Endodermal cell (in vitro differentiated cells): ENCODE results near the gene RCSD1. TPM values are rescaled to one million over a fixed set of nuclear protein-coding genes. Genes with fewer than 3 reads are reported as not detected.

Source experiments
- DNase-seq: peaks from one replicate; pipeline ENCODE4 v3.0.0-alpha.2; 2017
- H3K27ac ChIP-seq: 2 replicates; pipeline ENCODE4 v1.5.1; 2013; ENCODE audit warnings: mild to moderate bottlenecking, low read depth, low read length, moderate library complexity
- H3K27me3 ChIP-seq: 2 replicates; pipeline ENCODE4 v1.6.1; 2013; ENCODE audit warnings: mild to moderate bottlenecking, low read length, moderate library complexity; ENCODE audit not compliant: insufficient read depth, control insufficient read depth, poor library complexity, severe bottlenecking
- H3K36me3 ChIP-seq: 2 replicates; pipeline ENCODE4 v1.7.0; 2013; ENCODE audit warnings: mild to moderate bottlenecking, low read length, moderate library complexity; ENCODE audit not compliant: control insufficient read depth, insufficient read depth
- H3K4me1 ChIP-seq: one replicate; pipeline ENCODE4 v1.7.0; 2013; ENCODE audit warnings: low read length; ENCODE audit not compliant: control insufficient read depth, insufficient read depth
- H3K4me3 ChIP-seq: 2 replicates; pipeline ENCODE4 v1.5.1; 2013; ENCODE audit warnings: mild to moderate bottlenecking, low read length, moderate library complexity
- H3K9ac ChIP-seq: 2 replicates; pipeline ENCODE4 v1.6.1; 2013; ENCODE audit warnings: mild to moderate bottlenecking, low read length, moderate library complexity; ENCODE audit not compliant: poor library complexity, severe bottlenecking; ENCODE audit errors: extremely low read depth
- H3K9me3 ChIP-seq: 2 replicates; pipeline ENCODE4 v1.6.1; 2013; ENCODE audit warnings: mild to moderate bottlenecking, low read length, moderate library complexity; ENCODE audit not compliant: control insufficient read depth
- H3K27ac Mint-ChIP-seq: 2 replicates; pipeline ENCODE4 v1.8.0; 2020; ENCODE audit warnings: mixed read lengths
- H3K27me3 Mint-ChIP-seq: 2 replicates; pipeline ENCODE4 v1.8.0; 2021; ENCODE audit warnings: mild to moderate bottlenecking, mixed read lengths; ENCODE audit not compliant: insufficient read depth
- H3K36me3 Mint-ChIP-seq: 2 replicates; pipeline ENCODE4 v1.8.0; 2020; ENCODE audit warnings: low read depth, mixed read lengths
- H3K4me1 Mint-ChIP-seq: 2 replicates; pipeline ENCODE4 v1.8.0; 2020; ENCODE audit warnings: mixed read lengths
- H3K4me3 Mint-ChIP-seq: 2 replicates; pipeline ENCODE4 v1.8.0; 2020; ENCODE audit warnings: mild to moderate bottlenecking, moderate library complexity, mixed read lengths
- H3K9me3 Mint-ChIP-seq: 2 replicates; pipeline ENCODE4 v1.8.0; 2020; ENCODE audit warnings: mild to moderate bottlenecking, mixed read lengths
- CTCF ChIP-seq: fragments of 200-600 bp; sonication (generic); conservative IDR thresholded peaks from 2 replicates; pipeline ENCODE4 v1.5.0; 2021; ENCODE audit warnings: antibody characterized with exemption, mild to moderate bottlenecking
- WGBS, 2 experiments: methylation state at CpG; one replicate each; pipeline versions ENCODE4 v1.1.5 to v1.1.7; 2013; ENCODE audit warnings: missing lambda C conversion rate in 2 of 2, mixed read lengths in 1 of 2; ENCODE audit not compliant: insufficient coverage in 1 of 2, insufficient read length in 1 of 2; 5-methylcytosine and 5-hydroxymethylcytosine counted together
- total RNA-seq, 2 donors: library from RNA; stranded (reverse); fragmentation: NEBNext Ultra II Directional in 1 of 2; extraction: Animal tissue kit (Norgen Biotek cat#: 25700) in 1 of 2; gene quantifications; 2 replicates in 1 of 2; 3 replicates in 1 of 2; pipeline ENCODE4 v1.2.1, GENCODE V29; 2021

The RCSD1 gene
- total RNA-seq, 2 donors from 2014 or later = 0.11 to 0.29 TPM

- Histone ChIP-seq H3K36me3 (no peaks in the 10 kb centered on the region), H3K9ac (no peak overlapping the region), H3K4me1 (no peaks in the 10 kb centered on the region), H3K27me3 (no peaks in the 10 kb centered on the region), H3K9me3 (no peaks in the 10 kb centered on the region), H3K27ac (no peak overlapping the region), H3K4me3 (no peak overlapping the region)
- Mint-ChIP-seq H3K27me3 (no peaks in the 10 kb centered on the region), H3K4me3 (no peak overlapping the region), H3K27ac (no peak overlapping the region), H3K36me3 (no peaks in the 10 kb centered on the region), H3K9me3 (no peaks in the 10 kb centered on the region), H3K4me1 (peaks cover 33% of the 10 kb centered on the region)
- no peak for DNase-seq
- 95 to 100% methylated on average over 1 to 2 of the region's 2 CpGs for WGBS, 2 experiments
- no peak for TF ChIP-seq CTCF
Observed at GRCh38 chr1:167750641-167751040, 120.6 kb downstream of the RCSD1 start.

GRCh38 chr1:167751676-167752075 lies 121.6 kb downstream of the RCSD1 start:
- H3K4me1 ChIP-seq = no peaks in the 10 kb centered on the region
- H3K27ac ChIP-seq = no peak overlapping the region
- no peaks in the 10 kb centered on the region for H3K9me3 ChIP-seq
- H3K4me3 ChIP-seq = no peak overlapping the region
- H3K27me3 Mint-ChIP-seq = no peaks in the 10 kb centered on the region
- peaks cover 33% of the 10 kb centered on the region for H3K4me1 Mint-ChIP-seq
- no peak overlapping the region for H3K4me3 Mint-ChIP-seq
- DNase-seq = no peak
- WGBS, 2 experiments = 92 to 96% methylated on average over 1 of the region's 1 CpG
- no peaks in the 10 kb centered on the region for H3K9me3 Mint-ChIP-seq
- no peak for TF ChIP-seq CTCF
- H3K27me3 ChIP-seq = no peaks in the 10 kb centered on the region
- H3K9ac ChIP-seq = no peak overlapping the region
- no peak overlapping the region for H3K27ac Mint-ChIP-seq
- H3K36me3 ChIP-seq = no peaks in the 10 kb centered on the region
- H3K36me3 Mint-ChIP-seq = no peaks in the 10 kb centered on the region

DNA sequence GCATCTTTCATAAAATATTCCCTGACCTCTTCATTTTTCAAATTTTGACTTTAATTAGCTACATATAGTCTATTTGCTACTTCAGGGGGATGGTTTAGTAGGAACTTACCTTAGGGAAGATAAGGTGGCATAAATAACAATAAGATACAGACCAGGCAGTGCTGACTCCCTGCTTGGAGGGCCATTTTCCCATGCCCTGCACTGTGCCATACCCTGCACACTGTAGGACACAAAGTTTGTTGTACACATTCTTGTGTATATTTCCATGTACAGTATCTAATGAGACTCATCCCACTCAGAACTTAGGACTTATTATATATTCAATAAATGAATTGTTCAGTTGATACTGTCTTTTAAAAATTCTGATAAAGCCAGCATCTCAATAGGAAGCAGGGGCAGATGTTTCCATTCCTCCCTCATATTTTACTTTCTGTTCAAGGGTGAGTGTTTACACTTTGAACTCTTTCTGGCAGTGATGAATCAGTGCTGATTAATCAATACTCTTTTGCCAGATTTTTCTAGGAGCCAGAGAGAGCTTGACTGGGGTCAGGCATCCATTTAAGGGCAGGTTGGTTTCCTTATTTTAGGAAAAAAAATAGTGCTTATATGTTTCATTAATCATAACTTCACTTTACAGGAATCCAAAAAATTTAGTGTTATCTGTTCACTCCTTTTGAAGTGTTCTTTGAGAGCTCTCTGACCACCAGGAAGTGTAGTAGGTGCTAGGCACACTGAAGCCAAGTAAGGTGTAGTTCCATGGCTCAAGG lies 122.4 kb downstream of the RCSD1 start:
- Histone ChIP-seq H3K4me3 (no peak overlapping the region), H3K9me3 (no peaks in the 10 kb centered on the region), H3K27ac (no peak overlapping the region), H3K9ac (no peak overlapping the region), H3K36me3 (no peaks in the 10 kb centered on the region), H3K27me3 (no peaks in the 10 kb centered on the region), H3K4me1 (no peaks in the 10 kb centered on the region)
- no peak overlapping the region for H3K27ac Mint-ChIP-seq
- DNase-seq = no peak
- no peaks in the 10 kb centered on the region for H3K27me3 Mint-ChIP-seq
- H3K4me3 Mint-ChIP-seq = no peak overlapping the region
- H3K36me3 Mint-ChIP-seq = no peaks in the 10 kb centered on the region
- peaks cover 37% of the 10 kb centered on the region for H3K4me1 Mint-ChIP-seq
- TF ChIP-seq CTCF = no peak
- H3K9me3 Mint-ChIP-seq = no peaks in the 10 kb centered on the region
